Measurements from ENCODE around the gene TMEM151A.

The TMEM151A gene

GRCh38 chr11:66283461-66284105 lies 8.1 kb upstream of the TMEM151A start:
- DNase-seq: no peak

- DNase-seq: no peak
Observed at GRCh38 chr11:66284526-66285078, 7.1 kb upstream of the TMEM151A start.

GRCh38 chr11:66285250-66285947 lies 6.3 kb upstream of the TMEM151A start:
- DNase-seq: no peak

DNA sequence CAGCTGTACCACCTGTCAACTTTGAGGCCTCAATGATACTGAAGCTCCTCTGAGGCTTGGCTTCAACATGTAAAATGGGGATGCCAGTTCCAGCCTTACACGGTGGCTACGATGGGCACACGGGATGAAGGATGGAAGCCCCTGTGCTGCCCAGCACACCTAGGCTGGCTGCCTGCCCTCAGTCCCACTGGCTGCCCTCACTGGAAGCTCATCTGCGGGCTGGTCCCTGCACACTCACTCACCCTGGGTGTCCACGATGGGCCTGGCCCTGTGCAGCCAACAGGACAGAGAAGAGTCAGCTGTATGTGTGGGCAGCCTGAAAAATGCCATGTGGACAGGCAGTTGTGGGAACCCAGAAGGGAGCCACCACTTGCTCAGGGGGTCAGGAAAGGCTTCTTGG lies 5.0 kb upstream of the TMEM151A start:
- no peak for DNase-seq

- DNase-seq: no peak
Observed at GRCh38 chr11:66287211-66287888, 4.3 kb upstream of the TMEM151A start.

GRCh38 chr11:66287889-66288670 lies 3.6 kb upstream of the TMEM151A start:
- peak in 1 of 2 experiments; percentile 35 for DNase-seq

GRCh38 chr11:66288671-66289547 lies 2.8 kb upstream of the TMEM151A start, which contains the start of gene YIF1A:
Gene YIF1A, minus strand, starts transcription at chr11:66289143. Its CDS starts 158 bp downstream, at chr11:66288985.
- DNase-seq: peak; percentile 99 to 100

DNA sequence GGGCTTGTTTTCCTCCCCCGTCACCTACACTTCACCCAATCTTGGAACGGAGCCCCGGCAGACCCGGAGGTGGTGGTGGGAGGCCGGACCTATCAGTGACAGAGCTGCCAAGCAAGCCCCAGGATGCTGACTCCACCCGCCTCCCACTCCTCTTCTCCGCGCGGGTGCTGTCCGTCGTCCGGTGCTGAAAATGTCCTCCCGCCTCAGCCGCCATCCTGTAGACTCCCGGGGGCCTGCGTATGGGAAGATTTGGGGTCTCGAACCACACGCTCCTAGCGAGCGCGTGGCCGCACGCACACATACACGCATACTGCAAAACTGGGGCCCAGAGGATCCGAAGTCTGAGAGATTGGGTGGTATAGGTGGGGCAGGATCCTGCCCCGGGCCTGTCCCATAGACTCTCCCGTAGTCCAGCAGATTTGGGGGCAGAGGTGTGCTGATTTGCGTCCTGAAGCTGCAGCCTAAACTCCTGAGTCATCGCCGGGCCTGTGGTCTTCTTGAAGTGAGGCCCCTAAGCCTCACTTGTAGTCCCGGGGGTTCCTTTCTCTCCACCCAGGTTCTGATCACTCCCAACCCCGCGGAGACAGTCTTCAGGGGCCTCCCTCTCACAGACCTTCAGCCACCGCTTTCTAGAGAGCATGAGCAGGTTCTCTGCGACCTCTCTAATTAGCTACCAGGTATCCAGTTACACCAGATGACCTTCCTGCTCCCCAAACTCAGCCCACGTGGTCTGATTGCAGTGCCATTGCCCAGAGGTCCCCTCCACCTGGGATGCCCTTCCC lies 2.0 kb upstream of the TMEM151A start:
- DNase-seq: no peak

DNA sequence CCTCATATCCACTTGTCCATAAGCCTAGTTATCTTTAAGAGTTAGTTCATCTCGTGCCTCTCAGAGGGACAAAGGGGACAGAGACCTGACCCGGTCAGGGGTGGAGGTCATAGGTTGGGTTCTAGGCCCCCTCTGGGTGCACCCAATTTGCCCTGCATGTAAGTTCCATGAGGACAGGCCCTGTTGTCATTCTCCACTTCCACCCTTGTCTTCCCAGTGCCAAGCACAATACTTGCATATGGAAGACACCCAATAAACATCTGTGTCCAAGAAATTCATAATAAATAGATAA lies 1.4 kb upstream of the TMEM151A start:
- DNase-seq: no peak

- DNase-seq: no peak
Observed at GRCh38 chr11:66291303-66291705, 390 bp upstream of the TMEM151A start.

- peak in 1 of 2 experiments; percentile 26 for DNase-seq
Observed at GRCh38 chr11:66292543-66293332, 1.0 kb downstream of the TMEM151A start.

- DNase-seq: no peak
Observed at GRCh38 chr11:66293352-66293751, 1.7 kb downstream of the TMEM151A start.

DNA sequence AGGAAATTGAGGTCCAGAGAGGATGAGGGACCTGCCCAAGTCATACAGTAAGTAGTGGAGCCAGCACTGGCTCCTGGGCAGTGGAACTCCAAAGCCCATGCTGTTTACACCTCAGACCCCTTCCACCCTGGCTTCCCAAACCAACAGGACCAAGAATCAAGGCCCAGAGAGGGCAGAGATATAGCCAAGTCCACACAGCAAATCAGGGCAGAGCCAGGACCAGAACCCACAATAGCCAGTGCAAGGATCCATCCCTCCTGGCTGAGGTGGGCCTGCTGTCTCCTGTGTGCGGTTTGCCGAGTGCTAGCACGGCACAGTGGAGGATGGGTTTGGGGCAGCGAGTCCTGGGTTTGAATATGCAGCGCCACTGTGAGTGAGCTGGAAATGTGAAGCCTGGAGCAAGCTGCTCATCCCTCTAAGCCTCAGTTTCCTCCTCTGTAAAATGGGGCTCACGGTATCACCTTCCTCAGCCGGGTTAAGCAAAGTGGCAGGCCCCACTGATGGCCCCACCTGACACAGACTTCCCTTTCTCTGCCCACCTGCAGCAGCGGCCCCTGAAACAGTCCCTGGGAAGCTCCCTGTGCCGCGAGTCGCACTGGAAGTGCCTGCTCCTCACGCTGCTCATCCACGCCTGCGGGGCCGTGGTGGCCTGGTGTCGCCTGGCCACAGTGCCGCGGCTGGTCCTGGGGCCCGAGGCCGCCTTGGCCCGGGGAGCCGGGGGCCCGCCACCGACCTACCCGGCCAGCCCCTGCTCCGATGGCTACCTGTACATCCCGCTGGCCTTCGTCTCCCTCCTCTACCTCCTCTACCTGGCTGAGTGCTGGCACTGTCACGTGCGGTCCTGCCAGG lies 2.3 kb downstream of the TMEM151A start:
- DNase-seq: no peak

DNA sequence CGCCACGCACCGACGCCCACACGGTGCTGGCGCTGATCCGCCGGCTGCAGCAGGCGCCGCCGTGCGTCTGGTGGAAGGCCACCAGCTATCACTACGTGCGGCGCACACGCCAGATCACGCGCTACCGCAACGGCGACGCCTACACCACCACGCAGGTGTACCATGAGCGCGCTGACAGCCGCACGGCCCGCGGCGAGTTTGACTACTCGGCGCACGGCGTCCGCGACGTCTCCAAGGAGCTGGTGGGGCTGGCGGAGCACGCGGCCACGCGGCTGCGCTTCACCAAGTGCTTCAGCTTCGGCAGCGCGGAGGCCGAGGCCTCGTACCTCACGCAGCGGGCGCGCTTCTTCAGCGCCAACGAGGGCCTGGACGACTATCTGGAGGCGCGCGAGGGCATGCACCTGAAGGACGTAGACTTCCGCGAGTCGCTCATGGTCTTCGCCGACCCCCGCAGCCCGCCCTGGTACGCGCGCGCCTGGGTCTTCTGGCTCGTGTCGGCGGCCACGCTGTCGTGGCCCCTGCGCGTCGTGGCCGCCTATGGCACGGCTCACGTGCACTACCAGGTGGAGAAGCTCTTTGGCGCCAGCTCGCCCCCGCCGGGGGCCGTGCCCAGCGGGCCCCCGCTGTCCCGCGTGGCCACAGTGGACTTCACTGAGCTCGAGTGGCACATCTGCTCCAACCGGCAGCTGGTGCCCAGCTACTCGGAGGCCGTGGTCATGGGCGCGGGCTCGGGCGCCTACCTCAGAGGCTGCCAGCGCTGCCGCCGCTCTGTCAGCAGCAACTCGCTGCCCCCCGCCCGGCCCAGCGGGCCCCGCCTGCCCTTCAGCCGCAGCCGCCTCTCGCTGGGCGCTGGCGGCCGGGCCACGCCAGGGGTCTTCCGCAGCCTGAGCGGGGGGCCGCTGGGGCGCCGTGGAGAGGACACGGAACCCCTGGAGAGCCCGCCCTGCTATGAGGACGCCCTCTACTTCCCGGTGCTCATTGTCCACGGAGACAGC lies 3.2 kb downstream of the TMEM151A start:
- no peak for DNase-seq

DNA sequence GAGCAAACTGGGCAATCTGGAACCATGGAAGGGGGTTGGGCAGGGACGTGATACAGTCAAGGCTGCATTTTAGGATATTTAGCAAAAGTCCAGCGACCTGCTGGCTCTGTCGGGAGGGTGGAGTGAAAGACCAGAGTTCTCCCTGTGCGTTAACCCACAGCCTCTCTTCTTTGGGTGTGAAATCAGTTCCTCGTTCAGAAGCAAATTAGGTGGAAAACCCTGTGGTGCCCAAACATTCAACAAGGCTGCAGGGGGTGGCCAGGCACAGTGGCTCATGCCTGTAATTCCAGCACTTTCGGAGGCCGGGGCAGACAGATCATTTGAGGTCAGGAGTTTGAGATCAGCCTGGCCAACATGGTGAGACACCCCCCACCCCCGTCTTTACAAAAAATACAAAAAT lies 5.9 kb downstream of the TMEM151A start:
- no peak for DNase-seq

- DNase-seq: no peak
Observed at GRCh38 chr11:66299186-66299585, 7.5 kb downstream of the TMEM151A start.

GRCh38 chr11:66302656-66303055 lies 11.0 kb downstream of the TMEM151A start:
- DNase-seq: no peak

GRCh38 chr11:66309475-66309874 lies 17.8 kb downstream of the TMEM151A start:
- DNase-seq: no peak
